HEK293T (cell line): ENCODE measurements around the gene RFFL.

ENCODE experiments used
- CTCF ChIA-PET: fragments of 350-600 bp; formaldehyde crosslinking; extraction: SDS; loops from one replicate; lab custom pipeline; 2021; ENCODE audit warnings: antibody characterized with exemption, inconsistent platforms; lab: Yijun Ruan, JAX
- POLR2A ChIA-PET: fragments of 350-600 bp; formaldehyde crosslinking; extraction: SDS; loops from one replicate; lab custom pipeline; 2020; ENCODE audit warnings: antibody characterized with exemption, inconsistent platforms; lab: Yijun Ruan, JAX
- DNase-seq: peaks from one replicate; pipeline ENCODE4 v3.0.0; 2012; ENCODE audit warnings: mixed read lengths; ENCODE audit errors: extremely low spot score
- ARNT ChIP-seq: fragments of 450-650 bp; IDR thresholded peaks from 2 replicates; pipeline ENCODE4 v1.6.1; 2017; ENCODE audit warnings: mild to moderate bottlenecking
- BHLHE40 ChIP-seq: fragments of 450-650 bp; IDR thresholded peaks from 2 replicates; pipeline ENCODE4 v1.6.1; 2016; ENCODE audit warnings: mild to moderate bottlenecking, moderate library complexity, borderline replicate concordance
- CTBP1 ChIP-seq: fragments of 450-650 bp; IDR thresholded peaks from 2 replicates; pipeline ENCODE4 v1.6.1; 2016; ENCODE audit warnings: borderline replicate concordance
- ELF4 ChIP-seq: fragments of 450-650 bp; IDR thresholded peaks from 2 replicates; pipeline ENCODE4 v1.6.1; 2017; ENCODE audit warnings: antibody characterized with exemption
- FOXA1 ChIP-seq: fragments of 450-650 bp; IDR thresholded peaks from 2 replicates; pipeline ENCODE4 v1.6.1; 2016; ENCODE audit warnings: mild to moderate bottlenecking
- FOXK2 ChIP-seq: fragments of 450-650 bp; IDR thresholded peaks from 2 replicates; pipeline ENCODE4 v1.6.1; 2016; ENCODE audit warnings: mild to moderate bottlenecking
- FOXM1 ChIP-seq: fragments of 450-650 bp; IDR thresholded peaks from 2 replicates; pipeline ENCODE4 v1.6.1; 2017; ENCODE audit warnings: mild to moderate bottlenecking, borderline replicate concordance
- HDGF ChIP-seq: fragments of 450-650 bp; IDR thresholded peaks from 2 replicates; pipeline ENCODE4 v1.6.1; 2017; ENCODE audit warnings: antibody characterized with exemption, borderline replicate concordance
- L3MBTL2 ChIP-seq: fragments of 450-650 bp; conservative IDR thresholded peaks from 2 replicates; pipeline ENCODE4 v1.6.1; 2016; ENCODE audit warnings: mild to moderate bottlenecking
- LEF1 ChIP-seq: fragments of 450-650 bp; IDR thresholded peaks from 2 replicates; pipeline ENCODE4 v1.6.1; 2017; ENCODE audit warnings: mild to moderate bottlenecking, borderline replicate concordance
- NFRKB ChIP-seq: fragments of 450-650 bp; IDR thresholded peaks from 2 replicates; pipeline ENCODE4 v1.6.1; 2016; ENCODE audit warnings: mild to moderate bottlenecking, moderate library complexity
- SP1 ChIP-seq: fragments of 450-650 bp; IDR thresholded peaks from 2 replicates; pipeline ENCODE4 v1.6.1; 2017
- SUZ12 ChIP-seq: fragments of 450-650 bp; IDR thresholded peaks from 2 replicates; pipeline ENCODE4 v1.6.1; 2016; ENCODE audit warnings: mild to moderate bottlenecking
- TARDBP ChIP-seq: fragments of 450-650 bp; IDR thresholded peaks from 2 replicates; pipeline ENCODE4 v1.6.1; 2016
- ZNF384 ChIP-seq: fragments of 450-650 bp; IDR thresholded peaks from 2 replicates; pipeline ENCODE4 v1.6.1; 2016
- TF ChIP-seq, protein P1 (sequence below): fragments of 450-650 bp; IDR thresholded peaks from 2 replicates; pipeline ENCODE4 v1.6.1; 2016

RFFL gene

DNA sequence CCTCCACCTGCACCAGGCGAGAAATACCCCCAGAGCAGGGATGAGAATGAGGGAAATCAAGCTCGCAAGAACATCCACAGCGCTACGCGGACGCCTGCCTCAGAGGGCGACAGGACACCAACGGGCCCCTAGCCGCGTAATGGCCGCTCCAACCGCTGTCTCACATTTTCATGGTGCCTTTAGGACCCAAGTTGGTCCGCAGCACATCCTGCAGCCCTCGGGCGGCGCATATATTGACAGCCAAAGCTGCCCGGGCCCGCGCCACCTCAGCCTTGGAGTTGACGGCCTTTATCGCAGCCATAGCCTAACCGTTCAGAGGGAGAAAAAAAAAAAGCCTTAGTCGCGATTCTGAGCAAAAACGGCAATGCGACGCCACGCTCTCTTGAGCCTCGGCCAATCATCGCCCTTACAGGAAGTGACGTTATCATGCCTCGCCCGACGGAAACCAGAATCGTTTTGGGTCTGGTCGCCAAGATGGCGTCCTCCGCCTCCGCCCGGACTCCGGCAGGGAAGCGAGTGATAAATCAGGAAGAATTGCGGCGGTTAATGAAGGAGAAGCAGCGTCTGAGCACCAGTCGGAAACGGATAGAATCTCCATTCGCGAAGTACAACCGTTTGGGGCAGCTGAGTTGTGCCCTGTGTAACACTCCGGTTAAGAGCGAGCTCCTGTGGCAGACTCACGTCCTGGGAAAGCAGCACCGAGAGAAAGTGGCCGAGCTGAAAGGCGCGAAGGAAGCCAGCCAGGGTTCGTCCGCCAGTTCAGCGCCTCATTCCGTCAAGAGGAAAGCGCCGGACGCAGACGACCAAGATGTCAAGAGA lies 102.2 kb downstream of the RFFL start, which contains the start of the genes CCT6B and ZNF830:
Gene CCT6B, minus strand, starts transcription at position 368 of the 819 bp plus-strand sequence. Its CDS starts 67 bp downstream, at position 301.
Gene ZNF830, plus strand, starts transcription at position 448 of the 819 bp plus-strand sequence. Its CDS starts 27 bp downstream, at position 475.
- POLR2A ChIA-PET, result interaction anchor here (0.5 to 1.7 kb wide), 7 partner anchors 11 to 26 kb away, joined by 3 to 16 read pairs (median 5); no protein-coding TSS in a partner anchor
- CTCF ChIA-PET, result no interaction called here
- DNase-seq, result peak; percentile 88
- TF ChIP-seq ARNT, result no peak
- TF ChIP-seq, protein P1, sequence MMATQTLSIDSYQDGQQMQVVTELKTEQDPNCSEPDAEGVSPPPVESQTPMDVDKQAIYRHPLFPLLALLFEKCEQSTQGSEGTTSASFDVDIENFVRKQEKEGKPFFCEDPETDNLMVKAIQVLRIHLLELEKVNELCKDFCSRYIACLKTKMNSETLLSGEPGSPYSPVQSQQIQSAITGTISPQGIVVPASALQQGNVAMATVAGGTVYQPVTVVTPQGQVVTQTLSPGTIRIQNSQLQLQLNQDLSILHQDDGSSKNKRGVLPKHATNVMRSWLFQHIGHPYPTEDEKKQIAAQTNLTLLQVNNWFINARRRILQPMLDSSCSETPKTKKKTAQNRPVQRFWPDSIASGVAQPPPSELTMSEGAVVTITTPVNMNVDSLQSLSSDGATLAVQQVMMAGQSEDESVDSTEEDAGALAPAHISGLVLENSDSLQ, result no peak
- TF ChIP-seq NFRKB, result 0 out of 2 replicates have a peak, but pooled peaks have one; percentile 39
- peak; percentile 94 for TF ChIP-seq ZNF384
- no peak for TF ChIP-seq LEF1
- TF ChIP-seq ELF4, result peak; percentile 49
- TF ChIP-seq BHLHE40, result no peak
- peak; percentile 79 for TF ChIP-seq L3MBTL2
- TF ChIP-seq FOXM1, result no peak
- TF ChIP-seq TARDBP, result no peak
- no peak for TF ChIP-seq CTBP1
- no peak for TF ChIP-seq FOXA1
- no peak for TF ChIP-seq SUZ12
- TF ChIP-seq HDGF, result no peak
- TF ChIP-seq FOXK2, result no peak
- no peak for TF ChIP-seq SP1

- ChIA-PET POLR2A (no interaction called here), CTCF (no interaction called here)
- TF ChIP-seq ELF4 (no peak), SP1 (no peak), ARNT (no peak), L3MBTL2 (no peak), CTBP1 (no peak), TARDBP (no peak), FOXK2 (no peak), HDGF (no peak), FOXM1 (no peak), BHLHE40 (no peak), SUZ12 (no peak), ZNF384 (no peak), NFRKB (no peak), LEF1 (no peak), FOXA1 (no peak)
- TF ChIP-seq, protein P1, result no peak
- DNase-seq, result no peak
Observed at GRCh38 chr17:34958438-34958837, 105.1 kb downstream of the RFFL start.
